Myocyte (in vitro differentiated cells): ENCODE data around the gene CTDP1. TPM values are rescaled to one million over a fixed set of nuclear protein-coding genes. Genes with fewer than 3 reads are reported as not detected.
A peak's percentile ranks its signal among the peaks of the same experiment; 100 is the strongest.

Experiments
- DNase-seq: peaks from one replicate; pipeline ENCODE4 v3.0.0-alpha.2; 2012; ENCODE audit warnings: low read depth
- total RNA-seq: library from RNA; depleted of rRNA; stranded (reverse); fragments of >200 nt; gene quantifications from 2 replicates; pipeline ENCODE4 v1.2.3, GENCODE V29; 2014

Gene CTDP1
- total RNA-seq, 1 donor from 2014 or later = 16.8 TPM

DNA sequence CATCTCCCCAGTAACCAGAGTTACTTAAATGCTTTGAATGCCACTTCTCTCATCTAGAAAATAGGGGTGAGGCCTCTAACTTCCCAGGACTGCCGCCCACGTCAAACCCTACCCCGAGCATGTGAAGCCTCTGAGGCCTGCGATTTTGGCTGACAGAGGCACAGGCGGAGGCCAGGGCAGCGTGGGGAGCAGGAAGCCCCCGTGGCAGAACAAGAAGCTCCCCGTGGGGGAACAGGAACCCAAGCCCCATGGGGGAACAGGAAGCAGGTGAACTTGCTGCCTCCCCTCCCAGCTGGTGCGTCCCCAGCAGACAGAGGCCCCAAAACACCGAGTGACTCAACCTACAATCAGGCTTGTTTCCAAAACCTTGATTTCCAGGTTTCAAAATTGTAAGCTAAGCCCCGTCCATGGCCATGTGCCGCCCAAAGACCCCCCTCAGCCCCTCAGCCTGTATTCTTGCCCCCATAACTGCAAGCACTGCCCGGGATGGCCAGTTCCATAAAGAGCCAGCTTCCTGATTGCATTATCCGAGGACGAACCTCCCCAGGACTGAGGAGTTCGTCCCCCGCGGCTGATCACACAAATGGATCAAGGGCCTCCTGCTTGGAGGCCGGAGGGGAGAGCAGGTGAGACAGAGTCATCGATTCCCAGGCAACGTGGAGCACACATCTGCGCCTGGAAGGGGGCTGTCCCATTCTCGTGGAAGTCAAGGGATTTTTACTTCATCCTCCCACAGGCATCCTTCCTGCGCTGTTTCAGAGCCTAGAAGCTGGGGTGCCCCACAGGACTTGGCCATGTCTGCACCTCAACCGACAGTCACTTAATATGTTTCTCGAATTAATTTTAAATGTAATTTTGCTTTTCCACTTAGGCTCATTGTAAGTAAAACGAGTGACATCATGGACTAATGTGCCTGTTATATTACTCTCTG lies 36.3 kb upstream of the CTDP1 start:
- no peak for DNase-seq

DNA sequence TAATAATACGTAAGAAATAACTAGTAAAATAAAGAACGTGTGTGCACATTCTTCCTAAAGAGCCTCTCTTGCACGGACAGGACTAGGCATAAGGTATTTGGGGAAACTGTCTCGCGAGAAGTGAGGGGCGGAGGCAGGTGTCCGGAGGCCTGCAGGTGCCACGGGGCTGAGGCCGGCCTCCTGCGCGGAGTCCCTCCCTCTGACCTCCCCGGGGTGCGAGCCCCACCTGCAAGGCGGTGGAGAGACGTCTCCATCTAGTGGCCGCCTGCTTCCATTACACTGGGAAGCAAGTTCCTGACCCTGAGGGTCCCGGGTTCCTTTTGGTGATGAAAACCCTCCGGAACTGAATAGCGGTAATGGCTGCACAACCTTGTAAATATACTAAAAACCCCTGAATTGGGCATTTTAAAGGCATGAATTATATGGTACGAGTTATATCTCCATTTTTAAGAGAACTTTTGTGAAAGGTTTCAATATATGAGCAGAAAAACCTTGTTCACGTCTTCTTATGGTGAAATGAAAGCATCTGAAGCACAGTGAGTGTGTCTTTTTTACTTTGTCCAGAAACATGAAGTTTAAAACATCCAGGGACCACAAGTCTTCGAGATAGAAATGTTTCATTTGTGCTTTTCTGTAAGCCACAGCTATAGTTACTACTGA lies 35.5 kb upstream of the CTDP1 start:
- DNase-seq = peak; percentile 49

- no peak for DNase-seq
These were observed 34.9 kb upstream of the CTDP1 start for GRCh38 chr18:79644666-79645057.

DNA sequence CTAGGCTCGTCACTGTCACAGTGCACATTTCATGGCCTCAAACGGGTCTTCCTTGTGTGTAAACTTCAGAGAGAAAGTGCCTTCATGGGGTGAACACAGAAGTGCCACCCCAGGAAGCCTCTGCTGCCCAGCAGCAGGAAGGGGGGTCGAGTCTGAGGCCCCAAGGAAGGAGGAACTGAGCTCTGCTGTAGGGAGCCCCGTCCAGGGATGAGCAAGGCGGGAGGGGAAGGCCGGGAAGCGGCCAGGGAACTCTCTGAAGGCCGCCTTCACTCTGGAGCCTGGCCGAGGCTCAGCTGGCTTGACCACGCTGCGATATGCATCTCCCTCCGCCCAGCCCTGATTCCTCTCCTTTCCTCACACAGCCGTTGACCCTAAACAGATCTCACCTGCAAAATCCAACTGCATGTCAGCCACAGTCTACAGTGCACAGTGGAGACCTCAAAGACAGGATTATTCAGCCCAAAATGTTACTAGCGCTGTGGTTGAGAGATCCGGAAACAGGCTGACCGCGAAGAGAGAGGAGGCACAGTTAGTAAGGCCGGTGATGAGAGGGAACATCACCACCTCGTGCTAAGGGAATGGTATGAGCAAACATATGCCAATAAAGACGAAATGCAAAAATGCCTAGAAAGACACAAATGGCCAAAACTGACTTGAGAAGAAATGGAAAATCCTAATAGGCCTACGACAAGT lies 34.2 kb upstream of the CTDP1 start:
- DNase-seq = no peak

GRCh38 chr18:79647307-79647706 lies 32.3 kb upstream of the CTDP1 start:
- no peak for DNase-seq

GRCh38 chr18:79650959-79651358 lies 28.6 kb upstream of the CTDP1 start:
- no peak for DNase-seq

DNA sequence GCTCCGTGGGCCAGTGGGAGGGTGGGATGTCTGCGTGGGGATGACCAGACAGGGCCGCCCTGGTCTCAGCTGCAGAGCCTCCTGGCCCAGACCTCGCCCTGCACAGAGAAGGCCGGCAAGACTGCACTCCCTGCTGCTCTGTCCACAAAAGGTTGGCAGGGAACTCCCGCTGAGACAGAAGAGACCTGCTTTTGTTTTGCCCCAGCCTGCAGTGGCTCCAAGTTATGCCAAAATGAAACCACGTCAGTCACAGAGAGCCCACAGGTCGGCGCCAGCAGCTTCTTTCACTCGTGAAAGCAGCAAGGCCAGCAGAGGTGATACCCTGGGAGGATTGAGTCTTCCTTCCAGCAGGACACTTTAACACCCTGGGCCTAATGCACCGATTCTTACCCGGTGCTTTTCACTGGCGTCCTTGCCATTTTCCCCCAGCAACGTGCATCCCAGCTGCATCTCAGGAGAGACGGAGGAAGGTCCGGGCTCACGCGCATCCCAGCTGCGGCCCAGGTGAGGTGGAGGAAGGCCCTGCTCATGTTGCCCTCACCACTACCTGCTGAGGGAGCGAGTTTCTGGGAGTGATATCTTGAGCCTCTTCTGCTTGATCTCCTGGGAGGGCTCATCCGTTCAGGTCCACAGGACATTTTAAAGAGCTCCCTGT lies 22.1 kb upstream of the CTDP1 start:
- peak; percentile 23 for DNase-seq

- DNase-seq = peak; percentile 57
These were observed 21.2 kb upstream of the CTDP1 start for GRCh38 chr18:79658366-79658765.

- no peak for DNase-seq
These were observed 19.9 kb upstream of the CTDP1 start for GRCh38 chr18:79659733-79660132.

GRCh38 chr18:79662034-79662433 lies 17.6 kb upstream of the CTDP1 start:
- no peak for DNase-seq

- no peak for DNase-seq
These were observed 17.2 kb upstream of the CTDP1 start for GRCh38 chr18:79662439-79662838.

- DNase-seq = no peak
These were observed 15.0 kb upstream of the CTDP1 start for GRCh38 chr18:79664525-79665125.

- DNase-seq = no peak
These were observed 11.4 kb upstream of the CTDP1 start for GRCh38 chr18:79668203-79668602.

DNA sequence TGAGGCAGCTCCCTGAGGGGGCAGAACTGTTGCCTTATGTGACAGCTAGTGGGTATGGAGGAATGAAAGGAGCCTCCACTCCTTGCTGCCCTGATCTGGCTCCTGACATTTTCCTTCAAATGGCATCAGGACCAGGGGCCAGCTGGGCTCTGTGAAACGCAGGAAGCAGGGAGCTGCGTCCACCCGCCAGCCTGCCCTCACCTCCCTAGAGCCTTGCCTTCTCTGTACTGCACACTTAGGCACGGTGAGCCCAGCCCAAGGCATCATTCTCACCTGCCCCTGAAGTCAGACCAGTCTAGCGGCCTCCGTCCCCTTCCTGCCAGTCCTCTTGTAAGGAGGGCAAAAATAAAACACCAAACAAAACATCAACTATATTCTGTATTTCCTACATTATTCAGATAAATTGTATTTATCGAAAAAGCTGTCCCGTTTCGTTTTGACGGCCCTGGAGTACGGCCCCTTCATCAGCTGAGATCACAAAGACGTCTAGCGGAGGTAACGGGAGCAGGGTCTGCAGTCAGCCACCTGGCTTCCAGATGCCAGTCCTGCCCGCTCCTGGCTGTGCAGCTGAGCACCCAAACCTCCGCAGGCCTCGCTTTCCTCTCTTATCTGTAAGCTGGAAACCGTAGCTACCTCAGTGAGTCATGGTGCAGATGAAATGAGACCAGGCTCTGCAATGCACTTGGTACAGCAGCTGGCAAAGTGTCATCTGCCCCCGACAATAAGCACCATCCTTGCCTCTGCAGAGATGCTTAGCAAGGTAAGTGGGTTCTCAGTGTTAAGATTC lies 6.9 kb upstream of the CTDP1 start:
- no peak for DNase-seq

- DNase-seq = no peak
These were observed 2.4 kb upstream of the CTDP1 start for GRCh38 chr18:79677221-79677620.

- no peak for DNase-seq
These were observed 1.8 kb upstream of the CTDP1 start for GRCh38 chr18:79677840-79678239.

DNA sequence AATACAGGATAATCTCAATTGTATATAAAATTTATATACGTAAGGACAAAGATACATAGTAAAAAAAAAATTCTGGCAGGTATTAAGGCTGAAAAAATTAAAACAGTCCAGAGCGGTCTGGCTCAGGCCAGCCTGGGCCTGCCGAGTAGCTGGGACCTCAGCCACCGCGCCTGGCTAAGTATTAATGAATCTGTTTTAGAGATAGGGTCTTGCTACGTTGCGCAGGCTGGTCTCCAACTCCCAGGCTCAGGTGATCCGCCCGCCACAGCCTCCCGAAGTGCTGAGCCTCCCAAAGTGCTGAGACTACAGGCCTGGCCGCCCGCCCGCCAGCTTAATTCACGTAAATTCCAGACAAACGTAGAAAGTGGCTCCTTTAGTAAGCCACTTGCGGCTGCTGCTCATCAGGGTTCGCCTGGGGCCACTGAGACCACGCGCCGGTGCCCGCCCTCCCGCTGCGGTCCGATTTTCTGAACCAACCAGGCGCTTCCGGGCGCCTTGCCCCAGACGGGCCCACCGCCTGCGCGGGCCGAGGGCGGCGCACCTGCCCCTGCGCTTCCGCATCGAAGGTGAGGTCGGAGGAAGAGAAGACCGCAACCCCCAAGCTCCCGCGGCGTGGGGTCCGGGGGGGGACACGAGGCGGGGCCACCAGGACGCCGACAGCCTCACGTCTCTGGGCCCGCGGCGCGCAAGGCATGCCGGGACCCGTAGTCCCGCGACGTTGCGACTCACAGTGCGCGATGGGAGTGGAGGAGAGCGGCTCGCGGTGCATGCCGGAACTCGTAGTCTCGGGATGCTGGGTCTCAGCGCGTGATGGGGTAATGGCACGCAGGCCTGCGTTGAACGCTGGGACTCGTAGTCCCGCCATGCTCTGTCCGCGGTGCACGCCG lies 695 bp upstream of the CTDP1 start:
- peak; percentile 99 for DNase-seq

- DNase-seq = peak; percentile 45
These were observed 687 bp downstream of the CTDP1 start for GRCh38 chr18:79680100-79680879.
